Testis (tissue), 2 donors: ENCODE results near the gene LDLRAD4.

ENCODE experiments used
- POLR2A ChIP-seq: fragments of 450-650 bp; IDR thresholded peaks from one replicate; pipeline ENCODE4 v1.6.1; 2017; ENCODE audit warnings: antibody characterized with exemption, mild to moderate bottlenecking, moderate library complexity
- TF ChIP-seq, protein P1 (sequence below), 3 experiments: fragments of 450-650 bp in 2 of 3; fragments of 200-600 bp in 1 of 3; sonication (generic) in 1 of 3; IDR thresholded peaks; one replicate each; pipeline ENCODE4 v1.5.1; 2016 to 2019; ENCODE audit warnings: antibody characterized with exemption in 3 of 3, mild to moderate bottlenecking in 2 of 3, moderate library complexity in 1 of 3

DNA sequence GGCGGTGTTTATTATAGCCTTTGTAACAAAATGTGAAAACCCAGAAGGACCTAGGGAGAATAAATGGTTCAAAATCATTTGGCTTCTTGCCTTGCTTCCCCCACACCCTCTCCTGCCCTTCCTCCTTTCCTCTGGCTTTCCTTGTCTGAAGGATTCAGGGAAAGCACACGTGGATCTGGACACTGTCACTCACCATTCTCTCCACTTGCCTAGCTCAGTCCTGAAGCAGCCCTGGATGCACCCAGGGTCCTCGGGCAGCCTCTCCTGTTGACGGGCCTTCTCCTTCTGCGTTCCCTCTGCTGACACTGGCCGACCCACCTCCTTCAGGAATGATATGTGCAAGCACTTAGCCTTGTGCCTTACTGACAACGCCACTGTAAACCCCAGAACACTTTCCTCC, 439.4 kb downstream of the LDLRAD4 start:
- TF ChIP-seq, protein P1, sequence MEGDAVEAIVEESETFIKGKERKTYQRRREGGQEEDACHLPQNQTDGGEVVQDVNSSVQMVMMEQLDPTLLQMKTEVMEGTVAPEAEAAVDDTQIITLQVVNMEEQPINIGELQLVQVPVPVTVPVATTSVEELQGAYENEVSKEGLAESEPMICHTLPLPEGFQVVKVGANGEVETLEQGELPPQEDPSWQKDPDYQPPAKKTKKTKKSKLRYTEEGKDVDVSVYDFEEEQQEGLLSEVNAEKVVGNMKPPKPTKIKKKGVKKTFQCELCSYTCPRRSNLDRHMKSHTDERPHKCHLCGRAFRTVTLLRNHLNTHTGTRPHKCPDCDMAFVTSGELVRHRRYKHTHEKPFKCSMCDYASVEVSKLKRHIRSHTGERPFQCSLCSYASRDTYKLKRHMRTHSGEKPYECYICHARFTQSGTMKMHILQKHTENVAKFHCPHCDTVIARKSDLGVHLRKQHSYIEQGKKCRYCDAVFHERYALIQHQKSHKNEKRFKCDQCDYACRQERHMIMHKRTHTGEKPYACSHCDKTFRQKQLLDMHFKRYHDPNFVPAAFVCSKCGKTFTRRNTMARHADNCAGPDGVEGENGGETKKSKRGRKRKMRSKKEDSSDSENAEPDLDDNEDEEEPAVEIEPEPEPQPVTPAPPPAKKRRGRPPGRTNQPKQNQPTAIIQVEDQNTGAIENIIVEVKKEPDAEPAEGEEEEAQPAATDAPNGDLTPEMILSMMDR (IDR thresholded peaks at IDR 0.05) = no peak
- no peak for TF ChIP-seq POLR2A
